Karpas-422 (cell line): ENCODE data around the gene RHBDD2. TPM values are rescaled to one million over a fixed set of nuclear protein-coding genes. Genes with fewer than 3 reads are reported as not detected.
"Not testable (repeated sequence)": the region's sequence is repeated elsewhere in the genome, so short reads cannot be mapped to it uniquely, and the experiment has no call there.

Source experiments
- DNase-seq: peaks from one replicate; pipeline ENCODE4 v3.0.0-alpha.2; 2015
- H2AFZ ChIP-seq: fragments of 200-600 bp; sonication (generic); 2 replicates; pipeline ENCODE4 v1.6.1; 2014; ENCODE audit warnings: antibody characterized with exemption, low read length, mixed read lengths
- H3K27ac ChIP-seq: fragments of 200-600 bp; sonication (generic); 2 replicates; pipeline ENCODE4 v1.5.1; 2014; ENCODE audit warnings: mild to moderate bottlenecking, low read length, moderate library complexity
- H3K27me3 ChIP-seq: fragments of 200-600 bp; sonication (generic); 2 replicates; pipeline ENCODE4 v1.6.1; 2014; ENCODE audit warnings: low read length, mixed read lengths
- H3K36me3 ChIP-seq: fragments of 200-600 bp; sonication (generic); 2 replicates; pipeline ENCODE4 v1.6.1; 2014; ENCODE audit warnings: low read length, mixed read lengths; ENCODE audit not compliant: insufficient read depth
- H3K4me1 ChIP-seq: fragments of 200-600 bp; sonication (generic); 2 replicates; pipeline ENCODE4 v1.6.1; 2014; ENCODE audit warnings: mild to moderate bottlenecking, low read length, mixed read lengths
- H3K4me2 ChIP-seq: fragments of 200-600 bp; sonication (generic); 2 replicates; pipeline ENCODE4 v1.6.1; 2014; ENCODE audit warnings: low read length, low read depth, mild to moderate bottlenecking; ENCODE audit not compliant: poor library complexity, severe bottlenecking
- H3K4me3 ChIP-seq: fragments of 200-600 bp; sonication (generic); 2 replicates; pipeline ENCODE4 v1.5.1; 2014; ENCODE audit warnings: mild to moderate bottlenecking, antibody characterized with exemption, low read length, mixed read lengths
- H3K79me2 ChIP-seq: fragments of 200-600 bp; sonication (generic); 2 replicates; pipeline ENCODE4 v1.6.1; 2014; ENCODE audit warnings: mild to moderate bottlenecking, low read length, mixed read lengths
- H3K9ac ChIP-seq: fragments of 200-600 bp; sonication (generic); 2 replicates; pipeline ENCODE4 v1.6.0; 2014; ENCODE audit warnings: low read length
- H3K9me2 ChIP-seq: fragments of 200-600 bp; sonication (generic), shearing (Covaris generic); replicated peaks from 2 replicates; pipeline ENCODE4 v1.6.0; 2014; ENCODE audit warnings: mild to moderate bottlenecking, low read length, moderate library complexity; ENCODE audit not compliant: insufficient read depth
- H3K9me3 ChIP-seq: fragments of 300-700, 200-600 bp; sonication (generic); 2 replicates; pipeline ENCODE4 v1.6.1; 2014; ENCODE audit warnings: low read length, mixed read lengths
- H4K20me1 ChIP-seq: fragments of 200-600 bp; sonication (generic); 2 replicates; pipeline ENCODE4 v1.6.1; 2014; ENCODE audit warnings: mild to moderate bottlenecking, antibody characterized with exemption, low read length, low read depth; ENCODE audit not compliant: insufficient read depth
- total RNA-seq: library from RNA; depleted of rRNA; stranded (reverse); fragments of >200 nt; shearing (Covaris generic); gene quantifications from 2 replicates; pipeline ENCODE4 v1.2.3, GENCODE V29; 2014; ENCODE audit warnings: low replicate concordance

Gene RHBDD2
- total RNA-seq, 1 experiment from 2014 or later = 35.2 TPM

- not testable (repeated sequence) for H3K27me3 ChIP-seq, H3K9me3 ChIP-seq, H3K79me2 ChIP-seq, H3K36me3 ChIP-seq, H3K9me2 ChIP-seq, H3K4me2 ChIP-seq, H4K20me1 ChIP-seq, H3K9ac ChIP-seq, H2AFZ ChIP-seq, H3K4me1 ChIP-seq, DNase-seq, H3K27ac ChIP-seq, H3K4me3 ChIP-seq
Observed at GRCh38 chr7:75854813-75855345, 24.0 kb upstream of the RHBDD2 start.

GRCh38 chr7:75856536-75856935 lies 22.3 kb upstream of the RHBDD2 start:
- Histone ChIP-seq H3K4me3 (no peak overlapping the region), H3K36me3 (no peaks in the 10 kb centered on the region), H3K9me3 (no peaks in the 10 kb centered on the region), H3K4me2 (no peak overlapping the region), H3K9ac (no peak overlapping the region), H3K27me3 (no peaks in the 10 kb centered on the region), H3K4me1 (no peaks in the 10 kb centered on the region), H4K20me1 (no peaks in the 10 kb centered on the region), H3K9me2 (no peaks in the 10 kb centered on the region), H3K27ac (no peak overlapping the region), H2AFZ (no peak overlapping the region), H3K79me2 (no peaks in the 10 kb centered on the region)
- no peak for DNase-seq

- Histone ChIP-seq H3K4me1 (no peaks in the 10 kb centered on the region), H3K27me3 (no peaks in the 10 kb centered on the region), H3K4me2 (no peak overlapping the region), H3K9me3 (no peaks in the 10 kb centered on the region), H3K27ac (no peak overlapping the region), H4K20me1 (no peaks in the 10 kb centered on the region), H3K4me3 (no peak overlapping the region), H3K9me2 (no peaks in the 10 kb centered on the region), H3K9ac (no peak overlapping the region), H2AFZ (no peak overlapping the region), H3K79me2 (no peaks in the 10 kb centered on the region), H3K36me3 (no peaks in the 10 kb centered on the region)
- no peak for DNase-seq
Observed at GRCh38 chr7:75858410-75858809, 20.4 kb upstream of the RHBDD2 start.

GRCh38 chr7:75861636-75862035 lies 17.2 kb upstream of the RHBDD2 start:
- no peak overlapping the region for H3K4me2 ChIP-seq
- no peak overlapping the region for H3K9ac ChIP-seq
- no peak overlapping the region for H2AFZ ChIP-seq
- H3K9me3 ChIP-seq = no peaks in the 10 kb centered on the region
- no peaks in the 10 kb centered on the region for H3K9me2 ChIP-seq
- no peaks in the 10 kb centered on the region for H3K4me1 ChIP-seq
- no peak overlapping the region for H3K27ac ChIP-seq
- no peaks in the 10 kb centered on the region for H3K27me3 ChIP-seq
- no peaks in the 10 kb centered on the region for H4K20me1 ChIP-seq
- no peak overlapping the region for H3K4me3 ChIP-seq
- DNase-seq = peak; percentile 9
- no peaks in the 10 kb centered on the region for H3K79me2 ChIP-seq
- no peaks in the 10 kb centered on the region for H3K36me3 ChIP-seq

GRCh38 chr7:75864251-75864650 lies 14.6 kb upstream of the RHBDD2 start:
- not testable (repeated sequence) for H3K4me2 ChIP-seq, DNase-seq, H3K4me3 ChIP-seq, H3K36me3 ChIP-seq, H3K9me3 ChIP-seq, H3K27me3 ChIP-seq, H3K27ac ChIP-seq, H4K20me1 ChIP-seq, H3K4me1 ChIP-seq, H3K9ac ChIP-seq, H3K9me2 ChIP-seq, H2AFZ ChIP-seq, H3K79me2 ChIP-seq

GRCh38 chr7:75866114-75866488 lies 12.7 kb upstream of the RHBDD2 start:
- H3K27ac ChIP-seq = no peak overlapping the region
- no peak overlapping the region for H3K9ac ChIP-seq
- no peaks in the 10 kb centered on the region for H3K9me2 ChIP-seq
- H3K9me3 ChIP-seq = no peaks in the 10 kb centered on the region
- DNase-seq = peak; percentile 27
- H3K79me2 ChIP-seq = no peaks in the 10 kb centered on the region
- H3K4me2 ChIP-seq = no peak overlapping the region
- no peaks in the 10 kb centered on the region for H3K36me3 ChIP-seq
- H3K4me3 ChIP-seq = no peak overlapping the region
- H2AFZ ChIP-seq = no peak overlapping the region
- no peaks in the 10 kb centered on the region for H4K20me1 ChIP-seq
- no peaks in the 10 kb centered on the region for H3K4me1 ChIP-seq
- H3K27me3 ChIP-seq = no peaks in the 10 kb centered on the region

- H3K4me2 ChIP-seq = no peak overlapping the region
- no peaks in the 10 kb centered on the region for H4K20me1 ChIP-seq
- no peaks in the 10 kb centered on the region for H3K27me3 ChIP-seq
- no peaks in the 10 kb centered on the region for H3K36me3 ChIP-seq
- no peak overlapping the region for H3K27ac ChIP-seq
- no peaks in the 10 kb centered on the region for H3K9me3 ChIP-seq
- no peak overlapping the region for H2AFZ ChIP-seq
- no peaks in the 10 kb centered on the region for H3K79me2 ChIP-seq
- DNase-seq = peak; percentile 80
- H3K9me2 ChIP-seq = no peaks in the 10 kb centered on the region
- no peak overlapping the region for H3K9ac ChIP-seq
- H3K4me1 ChIP-seq = no peaks in the 10 kb centered on the region
- H3K4me3 ChIP-seq = no peak overlapping the region
Observed at GRCh38 chr7:75866489-75867389, 12.1 kb upstream of the RHBDD2 start.

GRCh38 chr7:75867390-75867717 lies 11.5 kb upstream of the RHBDD2 start:
- Histone ChIP-seq H3K27ac (no peak overlapping the region), H3K4me2 (no peak overlapping the region), H3K4me3 (no peak overlapping the region), H4K20me1 (no peaks in the 10 kb centered on the region), H3K9ac (no peak overlapping the region), H3K9me2 (no peaks in the 10 kb centered on the region), H3K27me3 (no peaks in the 10 kb centered on the region), H3K4me1 (no peaks in the 10 kb centered on the region), H2AFZ (no peak overlapping the region), H3K79me2 (no peaks in the 10 kb centered on the region), H3K9me3 (no peaks in the 10 kb centered on the region), H3K36me3 (no peaks in the 10 kb centered on the region)
- no peak for DNase-seq
